Measurements from ENCODE around the gene EHF. TPM values are rescaled to one million over a fixed set of nuclear protein-coding genes. Genes with fewer than 3 reads are reported as not detected.
"Not testable (repeated sequence)": the region's sequence is repeated elsewhere in the genome, so short reads cannot be mapped to it uniquely, and the experiment has no call there.

The EHF gene
- total RNA-seq, 1 donor = not detected

DNA sequence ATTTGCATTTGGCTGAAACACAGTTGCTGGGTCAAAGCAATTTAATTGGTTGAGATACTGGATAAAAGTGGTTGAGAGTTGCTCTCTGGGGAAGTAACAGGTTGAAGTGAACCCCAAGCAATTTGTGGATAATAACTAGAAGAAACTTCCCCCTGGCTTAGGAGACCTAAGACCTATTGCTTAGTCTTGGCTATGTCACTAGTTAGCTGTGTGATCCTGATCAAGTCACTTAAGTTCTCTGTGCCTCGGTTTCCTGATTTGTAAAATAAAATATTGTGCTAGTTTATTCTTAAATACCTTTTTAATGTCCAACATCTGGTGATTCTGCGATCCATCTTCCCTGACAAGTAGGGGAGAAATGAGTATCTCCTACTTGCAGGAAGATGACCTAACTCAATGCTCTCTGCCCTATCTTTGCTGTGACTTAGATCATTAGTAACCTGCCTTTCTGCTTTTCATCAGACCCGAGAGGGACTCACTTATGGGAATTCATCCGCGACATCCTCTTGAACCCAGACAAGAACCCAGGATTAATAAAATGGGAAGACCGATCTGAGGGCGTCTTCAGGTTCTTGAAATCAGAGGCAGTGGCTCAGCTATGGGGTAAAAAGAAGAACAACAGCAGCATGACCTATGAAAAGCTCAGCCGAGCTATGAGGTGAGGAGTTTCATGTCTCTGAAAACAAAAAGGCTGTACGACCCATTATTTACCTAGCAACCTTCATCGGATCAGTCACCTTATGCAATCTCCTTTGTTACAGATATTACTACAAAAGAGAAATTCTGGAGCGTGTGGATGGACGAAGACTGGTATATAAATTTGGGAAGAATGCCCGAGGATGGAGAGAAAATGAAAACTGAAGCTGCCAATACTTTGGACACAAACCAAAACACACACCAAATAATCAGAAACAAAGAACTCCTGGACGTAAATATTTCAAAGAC lies 37.5 kb downstream of the EHF start:
- DNase-seq (ENCODE audit: low read depth in 2 of 3, low spot score in 2 of 3) = no peak

DNA sequence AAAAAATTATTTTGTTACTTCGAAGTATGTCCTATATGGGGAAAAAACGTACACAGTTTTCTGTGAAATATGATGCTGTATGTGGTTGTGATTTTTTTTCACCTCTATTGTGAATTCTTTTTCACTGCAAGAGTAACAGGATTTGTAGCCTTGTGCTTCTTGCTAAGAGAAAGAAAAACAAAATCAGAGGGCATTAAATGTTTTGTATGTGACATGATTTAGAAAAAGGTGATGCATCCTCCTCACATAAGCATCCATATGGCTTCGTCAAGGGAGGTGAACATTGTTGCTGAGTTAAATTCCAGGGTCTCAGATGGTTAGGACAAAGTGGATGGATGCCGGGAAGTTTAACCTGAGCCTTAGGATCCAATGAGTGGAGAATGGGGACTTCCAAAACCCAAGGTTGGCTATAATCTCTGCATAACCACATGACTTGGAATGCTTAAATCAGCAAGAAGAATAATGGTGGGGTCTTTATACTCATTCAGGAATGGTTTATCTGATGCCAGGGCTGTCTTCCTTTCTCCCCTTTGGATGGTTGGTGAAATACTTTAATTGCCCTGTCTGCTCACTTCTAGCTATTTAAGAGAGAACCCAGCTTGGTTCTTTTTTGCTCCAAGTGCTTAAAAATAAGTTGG lies 38.3 kb downstream of the EHF start:
- DNase-seq (ENCODE audit: low read depth in 2 of 3, low spot score in 2 of 3) = no peak

DNA sequence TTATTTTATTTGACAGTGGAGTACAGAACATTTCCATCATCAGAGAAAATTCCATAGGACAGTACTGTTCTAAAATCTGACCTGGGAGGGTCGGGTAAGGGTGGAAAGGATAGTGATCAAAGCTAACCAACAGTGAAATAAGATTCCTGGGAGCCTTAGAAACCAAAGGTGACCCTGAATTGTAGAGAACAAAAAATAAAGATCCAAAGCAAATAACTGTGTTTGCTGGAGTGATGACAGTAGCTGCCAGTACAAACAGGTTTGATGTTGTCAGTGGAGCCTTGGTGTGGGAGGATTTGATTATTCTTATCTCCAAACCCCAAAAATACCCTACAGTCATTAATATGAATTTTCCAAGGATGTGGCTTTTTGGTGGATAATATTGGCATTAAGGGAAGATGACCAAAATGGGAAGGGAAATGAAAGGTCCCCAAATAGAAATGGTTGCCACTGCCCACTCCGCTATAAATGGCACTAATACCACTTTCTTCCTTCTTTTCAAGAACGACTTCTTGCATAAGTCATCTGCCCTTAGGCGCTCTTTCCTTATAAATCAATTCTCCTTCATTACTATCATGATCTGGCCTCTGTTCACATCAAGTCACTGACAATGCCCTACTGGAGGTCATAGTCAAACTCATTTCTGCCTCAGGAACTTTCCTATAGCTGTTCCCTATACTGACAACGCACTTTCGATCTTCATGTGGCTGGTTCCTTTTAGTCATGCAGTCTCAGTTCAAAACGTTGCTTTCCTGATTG lies 44.4 kb downstream of the EHF start:
- no peak for DNase-seq (ENCODE audit: low read depth in 2 of 3, low spot score in 2 of 3)

DNA sequence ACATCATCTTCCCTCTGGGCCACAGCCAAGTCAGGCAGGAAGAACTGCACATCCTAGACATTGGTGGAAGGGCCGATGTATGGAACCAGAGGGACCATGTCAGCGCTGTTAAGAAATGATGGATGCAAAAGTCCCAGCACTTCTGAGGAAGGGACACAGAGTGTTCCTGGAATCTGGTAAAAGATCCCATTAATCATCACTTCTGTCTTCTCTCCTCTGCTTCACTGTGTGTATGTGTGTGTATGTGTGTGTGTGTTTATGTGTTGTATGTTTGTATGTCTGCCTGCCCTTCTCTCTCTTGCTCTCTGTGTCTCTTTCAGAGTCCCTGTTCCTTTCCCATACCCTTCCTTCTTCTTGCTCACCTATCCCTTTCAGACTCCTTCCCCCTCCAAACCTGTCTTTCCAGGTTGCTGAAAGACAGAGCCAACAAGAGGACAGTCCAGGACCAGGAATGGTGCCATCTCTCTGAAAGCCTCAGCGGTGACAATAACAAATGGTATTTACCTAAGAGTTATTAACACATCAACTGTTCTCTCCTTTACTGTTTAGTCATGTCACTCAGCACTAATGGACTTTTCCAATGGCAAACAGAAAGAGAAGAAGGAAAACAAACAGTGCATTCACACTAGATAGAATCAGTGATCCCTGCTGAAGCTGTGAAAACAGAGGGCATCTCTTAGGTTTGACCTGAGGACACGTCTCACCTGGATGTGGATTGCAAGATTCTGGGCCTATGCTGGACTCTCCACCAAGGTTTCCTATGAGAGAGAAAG lies 47.1 kb downstream of the EHF start:
- no peak for DNase-seq (ENCODE audit: low read depth in 2 of 3, low spot score in 2 of 3)

DNA sequence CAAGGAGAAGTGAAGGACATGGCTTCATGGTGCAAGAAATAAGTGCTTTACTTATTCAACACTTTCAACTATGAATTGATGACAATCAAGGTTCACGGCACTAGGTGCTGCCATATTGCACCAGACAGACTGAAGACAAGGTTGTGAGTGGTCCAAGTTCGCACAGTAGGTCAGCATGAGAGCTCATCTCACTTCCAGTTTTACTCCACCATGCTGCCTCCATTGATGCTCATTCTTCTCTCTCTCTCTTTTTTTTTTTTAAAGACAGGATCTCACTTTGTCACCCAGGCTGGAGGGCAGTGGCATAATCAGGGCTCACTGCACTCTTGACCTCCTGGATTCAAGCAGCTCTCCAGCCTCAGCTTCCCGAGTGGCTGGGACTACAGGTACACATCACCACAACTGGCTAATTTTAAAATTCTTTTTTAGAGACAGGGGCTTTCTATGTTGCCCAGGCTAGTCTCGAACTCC lies 47.7 kb downstream of the EHF start:
- no peak for DNase-seq (ENCODE audit: low read depth in 2 of 3, low spot score in 2 of 3)

DNA sequence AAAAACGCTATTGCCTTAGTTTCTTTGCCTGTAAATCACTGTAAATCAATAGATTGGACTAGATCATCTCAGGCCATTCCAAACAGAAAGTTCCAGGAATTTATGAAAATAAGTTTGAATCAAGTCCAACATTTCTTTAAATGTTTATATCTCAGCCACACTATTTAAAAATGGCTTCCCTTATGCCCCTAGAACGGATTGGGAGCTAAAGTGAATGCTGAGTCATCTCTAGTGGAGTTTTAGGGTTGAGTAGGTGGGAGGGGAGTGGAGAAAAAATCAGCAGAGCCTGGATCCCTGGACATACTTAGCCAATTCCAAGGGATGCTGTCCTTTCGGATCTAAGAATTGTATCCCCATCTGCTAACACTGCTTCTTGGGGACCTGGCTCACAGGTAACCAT lies 48.6 kb downstream of the EHF start:
- DNase-seq (ENCODE audit: low read depth in 2 of 3, low spot score in 2 of 3) = no peak

DNA sequence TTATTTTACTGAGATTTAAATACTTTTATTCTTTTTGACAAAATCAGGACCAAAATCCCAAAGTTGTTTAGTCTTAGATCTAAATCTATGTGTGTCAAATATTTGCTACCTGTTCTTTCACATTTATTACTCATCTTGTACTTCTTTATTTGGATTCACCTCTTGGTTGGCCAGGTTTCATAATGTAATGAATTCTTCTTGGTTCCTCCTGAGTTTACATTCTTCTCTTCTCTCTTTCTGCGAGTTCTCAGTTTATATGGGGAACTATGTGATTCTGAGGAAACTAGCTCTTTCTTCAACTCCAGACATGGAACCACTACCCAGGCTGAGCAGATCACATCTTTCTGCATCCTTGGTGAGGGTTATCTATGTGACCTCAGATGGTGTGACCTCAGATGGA lies 50.2 kb downstream of the EHF start:
- no peak for DNase-seq (ENCODE audit: low read depth in 2 of 3, low spot score in 2 of 3)

DNA sequence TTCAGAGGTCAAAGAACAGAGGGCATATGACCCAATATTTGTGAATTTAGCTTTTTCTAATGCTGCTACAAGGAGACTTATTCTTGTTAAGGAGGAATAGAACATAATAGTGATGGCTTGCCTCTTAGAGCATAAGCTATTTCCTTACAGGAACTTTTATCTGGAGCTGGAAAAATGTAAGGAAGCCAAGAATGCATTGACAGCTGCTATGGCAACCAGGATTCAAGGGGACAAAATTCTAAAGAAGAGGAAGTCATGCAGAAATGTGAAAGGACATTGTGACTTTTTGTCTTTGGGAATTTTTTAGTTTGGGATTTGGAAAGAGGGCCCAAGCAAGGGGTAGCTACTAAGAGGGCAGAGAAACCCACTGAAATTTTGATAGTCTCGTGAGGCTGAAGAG lies 51.1 kb downstream of the EHF start:
- no peak for DNase-seq (ENCODE audit: low read depth in 2 of 3, low spot score in 2 of 3)

DNA sequence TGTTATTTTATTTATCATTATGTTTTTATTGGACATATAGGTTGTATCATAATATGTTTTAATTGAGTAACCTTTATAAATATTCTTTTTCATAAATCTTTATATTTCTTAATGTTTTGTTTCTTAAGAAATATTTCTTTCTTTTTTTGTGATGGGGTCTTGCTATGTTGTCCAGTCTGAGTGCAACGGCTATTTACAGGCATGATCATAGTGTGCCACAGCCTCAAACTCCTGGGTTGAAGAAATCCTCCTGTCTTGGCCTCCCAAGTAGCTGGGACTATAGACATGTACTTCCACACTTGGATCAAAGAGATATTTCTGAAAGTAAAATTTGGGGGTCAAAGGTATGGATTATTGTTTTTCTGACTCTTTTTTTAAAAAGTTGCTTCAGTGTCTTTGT lies 53.1 kb downstream of the EHF start:
- DNase-seq (ENCODE audit: low read depth in 2 of 3, low spot score in 2 of 3) = no peak

DNA sequence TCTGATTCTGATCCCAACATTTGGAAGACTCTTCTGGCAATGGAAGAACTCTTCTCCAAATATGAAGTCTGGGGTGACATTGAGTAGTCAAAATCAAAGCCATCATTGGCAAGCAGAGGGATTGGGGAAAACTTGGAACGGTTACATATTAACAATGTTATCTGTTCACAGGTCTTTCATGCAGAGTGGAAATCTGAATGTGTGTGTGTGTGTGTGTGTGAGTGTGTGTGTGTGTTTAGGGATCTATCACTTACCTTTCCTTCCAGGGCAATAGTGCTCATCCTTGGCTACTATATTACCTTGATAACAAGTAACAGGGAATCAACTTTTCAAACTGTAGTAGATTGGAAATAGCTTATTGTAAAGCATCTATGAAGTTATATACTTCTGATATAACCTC lies 55.3 kb downstream of the EHF start:
- DNase-seq (ENCODE audit: low read depth in 2 of 3, low spot score in 2 of 3) = no peak

DNA sequence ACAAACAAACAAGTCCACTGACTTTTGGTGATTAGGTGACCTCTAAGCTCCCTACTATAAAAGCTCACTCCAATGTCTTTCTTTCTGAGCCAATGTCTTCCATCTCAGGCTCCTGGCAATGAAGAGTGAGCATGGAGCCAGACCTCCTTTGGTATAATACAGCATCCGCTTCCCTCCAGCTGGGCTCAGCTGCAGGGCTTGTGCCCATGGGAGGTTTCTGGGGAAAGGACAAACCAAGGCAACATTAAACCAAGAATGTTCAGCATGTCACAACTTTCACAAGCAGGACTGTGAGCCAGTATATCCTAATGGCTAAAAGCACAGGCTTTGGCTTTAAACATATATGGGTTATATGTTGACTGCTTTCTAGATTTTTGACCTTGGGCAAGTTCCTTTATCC lies 58.8 kb downstream of the EHF start:
- no peak for DNase-seq (ENCODE audit: low read depth in 2 of 3, low spot score in 2 of 3)

DNA sequence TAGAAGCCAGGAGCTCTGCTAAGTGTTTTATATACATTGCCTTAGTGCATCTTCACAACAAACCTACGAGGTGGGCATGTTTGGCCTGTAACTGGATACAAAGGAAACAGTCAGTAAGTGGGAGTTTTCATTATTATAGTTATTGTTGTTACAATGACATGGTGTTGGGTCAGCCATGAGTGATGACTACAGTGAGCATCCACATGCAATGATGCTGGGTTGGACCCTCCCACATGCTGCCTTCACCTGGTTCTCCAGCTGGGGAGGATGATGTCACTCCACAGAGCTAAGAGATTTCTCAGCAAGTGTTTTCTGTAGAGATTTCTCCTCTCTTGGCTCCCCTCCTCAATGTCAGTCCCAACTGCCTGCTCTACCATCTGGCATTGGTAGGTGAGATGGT lies 59.3 kb downstream of the EHF start:
- no peak for DNase-seq (ENCODE audit: low read depth in 2 of 3, low spot score in 2 of 3)

DNA sequence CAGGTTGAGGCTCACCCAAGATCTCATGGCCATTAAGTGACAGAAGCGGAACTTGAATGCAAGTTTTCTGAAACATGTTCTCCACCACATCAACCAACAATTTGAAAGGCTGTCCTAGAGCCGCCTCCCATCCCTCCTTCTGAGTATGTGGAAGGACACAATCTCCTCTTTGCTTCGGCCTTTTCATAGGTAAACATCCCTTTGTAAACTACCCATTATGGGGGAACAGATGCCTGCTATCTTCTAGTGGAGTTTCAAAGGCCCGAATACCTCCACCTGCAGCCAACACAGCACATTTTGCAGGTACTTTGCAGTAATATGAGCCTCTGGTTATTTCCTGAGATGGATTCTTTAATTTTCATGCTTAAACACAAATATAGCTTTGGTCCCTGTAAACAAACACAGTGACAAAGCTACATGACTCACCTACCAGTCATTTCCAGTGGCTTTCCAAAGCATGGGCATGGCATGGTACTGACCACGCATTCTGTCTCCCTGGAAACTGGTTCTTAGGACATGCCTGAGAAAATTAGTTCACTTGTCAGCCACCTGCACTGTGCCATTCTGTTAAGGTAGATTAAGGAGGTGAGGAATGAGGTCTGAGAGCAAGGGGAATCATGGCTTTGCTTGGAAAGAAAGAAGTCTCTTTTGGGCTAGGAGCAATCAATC lies 60.2 kb downstream of the EHF start:
- DNase-seq (ENCODE audit: low read depth in 2 of 3, low spot score in 2 of 3) = no peak

DNA sequence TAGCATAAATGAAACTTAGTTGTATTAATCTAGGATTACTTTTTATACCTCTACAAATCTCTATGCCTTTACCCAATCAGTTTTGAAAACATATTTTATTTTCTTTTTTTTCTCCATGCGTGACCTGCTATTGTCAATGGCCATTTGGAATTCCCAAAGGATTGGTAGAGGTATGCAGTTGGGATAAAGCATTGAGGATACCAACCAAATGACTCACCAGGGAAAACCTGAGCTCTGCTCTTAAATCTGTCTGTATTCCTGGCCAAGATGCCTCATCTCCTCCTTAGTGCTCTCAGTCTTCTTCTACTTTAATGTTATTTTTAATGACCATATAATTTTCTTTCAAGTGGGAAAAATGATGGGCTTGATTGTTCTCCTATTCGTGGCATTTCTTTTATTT lies 61.9 kb downstream of the EHF start:
- no peak for DNase-seq (ENCODE audit: low read depth in 2 of 3, low spot score in 2 of 3)

DNA sequence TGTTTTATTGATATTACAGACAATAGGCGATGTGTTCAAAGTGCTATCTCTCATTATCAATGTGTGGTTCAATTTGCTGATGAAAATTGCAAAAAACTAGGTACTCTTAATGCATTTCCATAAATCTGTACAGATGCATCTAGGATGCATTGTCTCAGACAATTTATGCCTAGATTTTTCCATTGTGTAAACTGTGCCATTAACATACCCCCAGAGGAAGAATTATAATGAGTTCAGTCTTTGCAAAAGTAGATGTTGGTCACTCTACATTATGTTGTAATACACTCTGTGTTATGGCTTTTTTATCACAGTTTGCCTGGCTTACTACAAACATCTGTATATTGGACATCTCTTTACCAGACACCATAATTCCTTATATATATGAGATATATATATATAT lies 62.5 kb downstream of the EHF start:
- no peak for DNase-seq (ENCODE audit: low read depth in 2 of 3, low spot score in 2 of 3)

DNA sequence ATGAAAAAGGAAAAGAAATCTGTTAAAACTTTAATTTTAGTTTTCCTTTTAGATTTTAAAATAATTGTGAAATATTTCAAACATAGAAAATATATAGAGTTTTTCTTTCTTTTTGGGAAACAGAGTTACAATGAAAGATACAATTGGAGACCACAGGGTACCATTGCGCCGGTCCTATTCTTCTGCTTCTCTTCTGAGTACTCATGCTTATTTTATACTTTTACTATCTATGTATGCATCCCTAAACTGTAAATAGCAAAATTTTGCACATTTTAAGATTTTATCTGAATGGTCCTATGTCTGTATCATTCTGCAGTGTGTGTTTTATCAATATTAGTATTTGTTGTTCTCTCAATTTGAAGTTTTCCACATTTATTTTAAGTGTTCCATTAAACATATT lies 65.0 kb downstream of the EHF start:
- no peak for DNase-seq (ENCODE audit: low read depth in 2 of 3, low spot score in 2 of 3)

DNA sequence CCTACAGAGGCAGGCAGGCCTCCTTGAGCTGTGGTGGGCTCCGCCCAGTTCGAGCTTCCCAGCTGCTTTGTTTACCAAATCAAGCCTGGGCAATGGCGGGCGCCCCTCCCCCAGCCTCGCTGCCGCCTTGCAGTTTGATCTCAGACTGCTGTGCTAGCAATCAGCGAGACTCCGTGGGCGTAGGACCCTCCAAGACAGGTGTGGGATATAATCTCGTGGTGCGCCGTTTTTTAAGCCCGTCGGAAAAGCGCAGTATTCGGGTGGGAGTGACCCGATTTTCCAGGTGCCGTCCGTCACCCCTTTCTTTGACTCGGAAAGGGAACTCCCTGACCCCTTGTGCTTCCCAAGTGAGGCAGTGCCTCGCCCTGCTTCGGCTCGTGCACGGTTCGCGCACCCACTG lies 71.4 kb downstream of the EHF start:
- DNase-seq (ENCODE audit: low read depth in 2 of 3, low spot score in 2 of 3) = not testable (repeated sequence)

DNA sequence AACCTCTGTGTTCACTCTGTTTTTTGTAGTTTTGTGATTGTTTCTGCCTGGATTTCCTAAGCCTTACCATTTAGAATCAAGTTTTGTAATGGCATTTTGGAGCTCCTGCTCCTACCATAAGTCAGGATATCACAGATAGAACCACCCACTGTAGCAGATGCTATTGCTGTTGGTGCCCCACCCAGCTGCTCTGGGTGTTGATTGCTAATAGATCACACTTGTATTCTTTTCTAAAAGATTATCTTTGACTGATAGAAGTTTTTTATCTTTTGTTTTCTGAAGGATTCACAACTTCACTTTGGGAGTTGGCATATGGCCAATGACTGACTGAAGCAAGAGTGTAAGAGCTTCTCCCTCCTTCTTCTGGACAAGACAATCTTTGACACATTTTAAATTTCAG lies 76.0 kb downstream of the EHF start:
- DNase-seq (ENCODE audit: low read depth in 2 of 3, low spot score in 2 of 3) = no peak

DNA sequence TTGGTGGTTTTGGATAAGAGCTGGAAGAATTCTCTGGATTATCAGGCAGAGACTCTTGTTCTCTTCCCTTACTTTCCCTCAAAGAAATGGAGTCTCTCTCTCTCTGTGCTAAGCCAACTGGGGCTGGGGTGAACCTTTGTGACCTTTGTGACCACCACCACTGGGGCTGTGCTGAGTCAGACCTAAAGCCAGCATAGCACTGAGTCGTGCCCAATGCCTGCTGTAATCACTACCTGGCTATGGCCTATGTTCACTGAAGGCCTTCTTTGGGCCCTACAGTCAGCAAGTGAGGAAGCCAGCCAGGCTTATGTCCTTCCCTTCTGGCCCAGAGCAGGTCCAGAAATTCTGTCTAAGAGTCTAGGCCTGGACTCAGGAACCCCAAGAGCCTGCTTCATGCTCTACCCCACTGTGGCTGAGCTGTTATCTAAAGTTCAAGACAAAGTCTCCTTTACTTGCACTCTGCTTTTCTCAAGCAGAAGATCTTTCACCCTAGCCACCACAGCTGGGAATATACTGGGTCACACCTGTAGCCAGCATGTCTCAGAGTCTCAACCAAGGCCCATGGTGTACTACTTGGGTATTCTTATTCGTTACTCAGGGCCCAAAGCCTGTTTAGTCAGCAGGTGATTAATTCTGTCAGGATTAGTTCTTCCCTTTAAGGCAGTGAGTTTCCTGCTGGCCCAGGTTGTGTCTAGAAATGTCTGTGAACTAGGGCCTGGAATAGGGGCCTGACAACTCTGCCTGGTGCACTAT lies 86.0 kb downstream of the EHF start:
- no peak for DNase-seq (ENCODE audit: low read depth in 2 of 3, low spot score in 2 of 3)

DNA sequence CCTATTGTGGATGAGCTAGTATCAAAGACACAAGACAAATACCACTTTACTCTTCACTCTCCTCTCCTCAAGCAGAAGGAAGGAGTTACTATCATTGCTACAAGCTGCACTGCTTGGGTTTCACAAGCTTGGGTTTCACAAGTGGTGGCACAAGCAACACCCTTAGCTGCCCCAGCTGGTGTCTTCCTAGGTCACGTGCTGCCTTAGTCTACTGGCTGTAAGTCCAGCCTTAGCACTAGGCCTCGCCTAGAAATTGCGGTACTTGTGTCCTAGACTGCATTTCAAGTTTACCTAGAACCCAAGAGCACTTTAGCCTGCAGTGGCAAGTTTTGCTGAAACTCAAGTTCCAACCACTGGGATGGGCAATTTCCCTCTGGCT lies 86.6 kb downstream of the EHF start:
- no peak for DNase-seq (ENCODE audit: low read depth in 2 of 3, low spot score in 2 of 3)
